ENCODE results near the gene ZNF286A. TPM values are rescaled to one million over a fixed set of nuclear protein-coding genes. Genes with fewer than 3 reads are reported as not detected.

ZNF286A gene
- total and polyA plus RNA-seq, 2 of the 13 experiments (the other 11 are each of a cell fraction or from before 2014, with no cell fraction given), result 12.7 to 38.8 TPM

DNA sequence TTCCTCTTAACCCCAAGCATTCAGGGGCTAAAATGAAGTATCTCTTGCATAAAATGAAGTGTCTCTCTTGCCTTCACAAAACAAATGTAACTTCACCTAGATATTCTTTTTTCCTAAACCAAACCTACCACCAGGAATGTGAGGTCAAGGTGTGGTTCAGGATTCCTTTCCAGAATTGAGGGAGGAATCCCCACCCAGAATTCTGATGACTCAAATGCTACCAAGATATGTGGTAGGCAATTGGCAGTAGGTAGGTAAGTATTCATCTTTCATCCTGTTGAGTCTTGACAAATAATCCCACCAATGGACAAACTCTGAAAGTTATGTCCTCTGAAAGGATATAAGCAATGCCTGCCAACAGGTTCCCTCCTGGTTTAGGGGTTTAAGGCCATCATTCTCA lies 41.7 kb upstream of the ZNF286A start (continued):
- TF ChIP-seq ZNF749 (CRISPR knock-in tag; IDR thresholded peaks at IDR 0.05; ENCODE audit: borderline replicate concordance) (no peak), MYNN (CRISPR knock-in tag; IDR thresholded peaks at IDR 0.05; ENCODE audit: low read depth) (no peak), NONO (IDR thresholded peaks at IDR 0.05) (no peak), NONO (CRISPR knock-in tag; conservative IDR thresholded peaks at IDR 0.05) (no peak), ZBTB7A (CRISPR knock-in tag; IDR thresholded peaks at IDR 0.05) (no peak), POLR2G (IDR thresholded peaks at IDR 0.05; ENCODE audit: low read depth, low read length) (no peak)
- TF ChIP-seq, protein P1, sequence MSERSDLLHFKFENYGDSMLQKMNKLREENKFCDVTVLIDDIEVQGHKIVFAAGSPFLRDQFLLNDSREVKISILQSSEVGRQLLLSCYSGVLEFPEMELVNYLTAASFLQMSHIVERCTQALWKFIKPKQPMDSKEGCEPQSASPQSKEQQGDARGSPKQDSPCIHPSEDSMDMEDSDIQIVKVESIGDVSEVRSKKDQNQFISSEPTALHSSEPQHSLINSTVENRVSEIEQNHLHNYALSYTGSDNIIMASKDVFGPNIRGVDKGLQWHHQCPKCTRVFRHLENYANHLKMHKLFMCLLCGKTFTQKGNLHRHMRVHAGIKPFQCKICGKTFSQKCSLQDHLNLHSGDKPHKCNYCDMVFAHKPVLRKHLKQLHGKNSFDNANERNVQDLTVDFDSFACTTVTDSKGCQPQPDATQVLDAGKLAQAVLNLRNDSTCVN (CRISPR knock-in tag; IDR thresholded peaks at IDR 0.05; ENCODE audit: borderline replicate concordance), result no peak
- TF ChIP-seq, protein P2, sequence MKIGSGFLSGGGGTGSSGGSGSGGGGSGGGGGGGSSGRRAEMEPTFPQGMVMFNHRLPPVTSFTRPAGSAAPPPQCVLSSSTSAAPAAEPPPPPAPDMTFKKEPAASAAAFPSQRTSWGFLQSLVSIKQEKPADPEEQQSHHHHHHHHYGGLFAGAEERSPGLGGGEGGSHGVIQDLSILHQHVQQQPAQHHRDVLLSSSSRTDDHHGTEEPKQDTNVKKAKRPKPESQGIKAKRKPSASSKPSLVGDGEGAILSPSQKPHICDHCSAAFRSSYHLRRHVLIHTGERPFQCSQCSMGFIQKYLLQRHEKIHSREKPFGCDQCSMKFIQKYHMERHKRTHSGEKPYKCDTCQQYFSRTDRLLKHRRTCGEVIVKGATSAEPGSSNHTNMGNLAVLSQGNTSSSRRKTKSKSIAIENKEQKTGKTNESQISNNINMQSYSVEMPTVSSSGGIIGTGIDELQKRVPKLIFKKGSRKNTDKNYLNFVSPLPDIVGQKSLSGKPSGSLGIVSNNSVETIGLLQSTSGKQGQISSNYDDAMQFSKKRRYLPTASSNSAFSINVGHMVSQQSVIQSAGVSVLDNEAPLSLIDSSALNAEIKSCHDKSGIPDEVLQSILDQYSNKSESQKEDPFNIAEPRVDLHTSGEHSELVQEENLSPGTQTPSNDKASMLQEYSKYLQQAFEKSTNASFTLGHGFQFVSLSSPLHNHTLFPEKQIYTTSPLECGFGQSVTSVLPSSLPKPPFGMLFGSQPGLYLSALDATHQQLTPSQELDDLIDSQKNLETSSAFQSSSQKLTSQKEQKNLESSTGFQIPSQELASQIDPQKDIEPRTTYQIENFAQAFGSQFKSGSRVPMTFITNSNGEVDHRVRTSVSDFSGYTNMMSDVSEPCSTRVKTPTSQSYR (CRISPR knock-in tag; IDR thresholded peaks at IDR 0.05; ENCODE audit: borderline replicate concordance), result no peak
- TF ChIP-seq, protein P3, sequence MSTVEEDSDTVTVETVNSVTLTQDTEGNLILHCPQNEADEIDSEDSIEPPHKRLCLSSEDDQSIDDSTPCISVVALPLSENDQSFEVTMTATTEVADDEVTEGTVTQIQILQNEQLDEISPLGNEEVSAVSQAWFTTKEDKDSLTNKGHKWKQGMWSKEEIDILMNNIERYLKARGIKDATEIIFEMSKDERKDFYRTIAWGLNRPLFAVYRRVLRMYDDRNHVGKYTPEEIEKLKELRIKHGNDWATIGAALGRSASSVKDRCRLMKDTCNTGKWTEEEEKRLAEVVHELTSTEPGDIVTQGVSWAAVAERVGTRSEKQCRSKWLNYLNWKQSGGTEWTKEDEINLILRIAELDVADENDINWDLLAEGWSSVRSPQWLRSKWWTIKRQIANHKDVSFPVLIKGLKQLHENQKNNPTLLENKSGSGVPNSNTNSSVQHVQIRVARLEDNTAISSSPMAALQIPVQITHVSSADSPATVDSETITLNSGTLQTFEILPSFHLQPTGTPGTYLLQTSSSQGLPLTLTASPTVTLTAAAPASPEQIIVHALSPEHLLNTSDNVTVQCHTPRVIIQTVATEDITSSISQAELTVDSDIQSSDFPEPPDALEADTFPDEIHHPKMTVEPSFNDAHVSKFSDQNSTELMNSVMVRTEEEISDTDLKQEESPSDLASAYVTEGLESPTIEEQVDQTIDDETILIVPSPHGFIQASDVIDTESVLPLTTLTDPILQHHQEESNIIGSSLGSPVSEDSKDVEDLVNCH (CRISPR knock-in tag; IDR thresholded peaks at IDR 0.05), result no peak

Measured in HepG2 (cell line).